ENCODE results near the gene ARHGAP19.

ARHGAP19 gene

DNA sequence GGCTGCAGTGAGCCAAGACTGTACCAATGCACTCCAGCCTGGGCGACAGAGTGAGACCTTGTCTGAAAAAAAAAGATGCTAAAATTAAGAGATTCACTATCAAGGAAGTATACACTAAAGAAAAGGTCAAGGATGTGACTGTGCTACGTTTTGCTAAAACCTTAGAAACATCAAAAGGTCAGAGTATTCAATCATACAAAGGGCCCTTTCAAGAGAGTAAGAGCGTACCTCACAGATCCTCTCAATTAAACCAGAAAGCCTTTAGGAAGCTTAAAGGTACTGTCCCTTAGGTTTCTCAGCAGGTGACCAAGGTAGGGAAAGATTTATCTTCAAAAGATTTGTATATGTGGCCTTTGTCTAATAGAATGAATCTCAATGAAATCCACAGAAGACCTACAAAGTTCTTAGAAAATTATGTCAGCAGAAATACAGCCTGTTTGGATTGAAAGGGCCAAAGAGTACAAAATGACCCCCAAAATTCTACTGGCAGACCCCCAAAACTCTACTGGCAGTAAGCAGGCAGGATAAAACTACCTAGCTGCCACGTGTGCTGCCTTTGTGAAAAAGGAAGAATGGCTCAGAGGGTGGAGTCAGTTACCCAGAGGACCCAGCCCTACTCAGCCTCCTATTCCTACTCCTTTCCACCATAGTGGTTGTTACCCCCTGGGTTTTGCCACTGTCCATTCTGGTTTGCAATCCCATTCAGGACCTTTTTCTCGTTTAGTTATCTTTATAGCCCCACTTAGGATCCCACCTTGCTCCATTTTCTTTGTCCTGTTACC lies 36.7 kb downstream of the ARHGAP19 start:
- no peak for TF ChIP-seq ZNF274 (IDR thresholded peaks at IDR 0.05; ENCODE audit: low read depth, low read length)

GRCh38 chr10:97254694-97255093 lies 37.7 kb downstream of the ARHGAP19 start:
- H3K4me3 ChIP-seq (ENCODE audit: low read length): no peak overlapping the region
- no peak for TF ChIP-seq ZNF274 (IDR thresholded peaks at IDR 0.05; ENCODE audit: low read depth, low read length)

More for the DNA sequence above, 36.7 kb downstream of the ARHGAP19 start:
- H3K4me3 ChIP-seq (ENCODE audit: low read length): no peak overlapping the region

DNA sequence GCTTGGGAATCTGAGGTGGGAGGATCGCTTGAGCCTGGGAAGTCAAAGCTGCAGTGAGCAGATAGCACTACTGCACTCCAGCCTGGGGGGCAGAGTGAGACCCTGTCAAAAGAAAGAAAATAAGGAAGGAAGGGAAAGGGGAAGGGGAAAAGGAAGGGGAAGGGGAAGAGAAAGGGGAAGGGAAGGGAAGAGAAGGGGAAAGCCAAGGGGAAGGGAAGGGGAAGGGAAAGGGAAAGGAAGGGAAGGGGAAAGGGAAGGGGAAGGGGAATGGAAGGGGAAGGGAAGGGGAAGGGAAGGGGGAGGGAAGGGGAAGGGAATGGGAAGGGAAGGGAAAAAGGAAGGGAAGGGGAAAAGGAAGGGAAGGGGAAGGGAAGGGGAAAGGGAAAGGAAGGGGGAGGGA lies 41.5 kb downstream of the ARHGAP19 start:
- no peak for TF ChIP-seq ZNF274 (IDR thresholded peaks at IDR 0.05; ENCODE audit: low read depth, low read length)
- H3K4me3 ChIP-seq (ENCODE audit: low read length): no peak overlapping the region

- H3K4me3 ChIP-seq (ENCODE audit: low read length): no peak overlapping the region
- TF ChIP-seq ZNF274 (IDR thresholded peaks at IDR 0.05; ENCODE audit: low read depth, low read length): no peak
These were observed 48.6 kb downstream of the ARHGAP19 start for GRCh38 chr10:97243836-97244235.

- H3K4me3 ChIP-seq (ENCODE audit: low read length): no peak overlapping the region
- TF ChIP-seq ZNF274 (IDR thresholded peaks at IDR 0.05; ENCODE audit: low read depth, low read length): no peak
These were observed 53.6 kb downstream of the ARHGAP19 start for GRCh38 chr10:97238855-97239254.

GRCh38 chr10:97235353-97235752 lies 57.1 kb downstream of the ARHGAP19 start:
- no peak for TF ChIP-seq ZNF274 (IDR thresholded peaks at IDR 0.05; ENCODE audit: low read depth, low read length)
- H3K4me3 ChIP-seq (ENCODE audit: low read length): no peak overlapping the region

- TF ChIP-seq ZNF274 (IDR thresholded peaks at IDR 0.05; ENCODE audit: low read depth, low read length): no peak
- no peak overlapping the region for H3K4me3 ChIP-seq (ENCODE audit: low read length)
These were observed 58.0 kb downstream of the ARHGAP19 start for GRCh38 chr10:97234400-97234799.

DNA sequence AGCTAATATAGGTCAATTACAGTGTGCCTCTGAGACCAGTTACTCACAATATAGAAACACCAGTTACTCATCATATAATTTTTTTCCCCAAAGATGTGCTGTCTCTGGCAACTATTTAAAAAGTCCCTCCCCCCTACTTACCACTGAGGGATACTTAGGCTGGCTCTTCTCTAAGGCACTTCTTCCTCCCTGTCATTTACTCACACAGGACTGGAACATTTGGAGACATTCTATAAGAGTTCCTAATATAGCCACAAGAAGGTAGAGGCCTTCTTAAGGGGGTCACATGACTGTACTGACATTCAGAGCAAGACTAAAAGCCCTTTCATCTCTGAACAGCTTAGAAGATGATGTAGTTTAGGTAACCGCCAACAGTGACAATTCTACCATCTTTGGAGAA lies 62.3 kb downstream of the ARHGAP19 start:
- no peak for TF ChIP-seq ZNF274 (IDR thresholded peaks at IDR 0.05; ENCODE audit: low read depth, low read length)
- H3K4me3 ChIP-seq (ENCODE audit: low read length): no peak overlapping the region

- no peak overlapping the region for H3K4me3 ChIP-seq (ENCODE audit: low read length)
- no peak for TF ChIP-seq ZNF274 (IDR thresholded peaks at IDR 0.05; ENCODE audit: low read depth, low read length)
These were observed 63.0 kb downstream of the ARHGAP19 start for GRCh38 chr10:97229322-97230015.

GRCh38 chr10:97228775-97229157 lies 63.7 kb downstream of the ARHGAP19 start:
- no peak overlapping the region for H3K4me3 ChIP-seq (ENCODE audit: low read length)
- TF ChIP-seq ZNF274 (IDR thresholded peaks at IDR 0.05; ENCODE audit: low read depth, low read length): no peak

GRCh38 chr10:97228130-97228774 lies 64.2 kb downstream of the ARHGAP19 start:
- no peak overlapping the region for H3K4me3 ChIP-seq (ENCODE audit: low read length)
- no peak for TF ChIP-seq ZNF274 (IDR thresholded peaks at IDR 0.05; ENCODE audit: low read depth, low read length)

DNA sequence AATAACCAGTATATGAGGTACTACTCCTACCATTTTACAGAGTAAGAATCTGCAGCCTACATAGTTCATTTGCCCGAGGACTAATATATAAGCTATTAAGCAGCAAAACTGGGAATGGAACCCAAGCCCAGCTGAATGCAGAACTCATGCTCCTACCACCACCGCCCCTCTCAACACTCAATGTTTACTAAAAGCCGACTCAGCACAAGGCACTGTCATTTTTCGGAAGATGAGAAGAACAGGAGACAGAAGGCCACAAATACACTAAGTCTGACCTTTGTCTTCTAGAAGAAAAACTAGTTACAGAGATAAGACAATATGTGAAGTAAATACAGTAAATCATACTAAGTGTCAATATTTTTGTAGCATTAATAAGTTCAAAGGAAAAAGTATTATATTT lies 66.0 kb downstream of the ARHGAP19 start:
- H3K4me3 ChIP-seq (ENCODE audit: low read length): no peak overlapping the region
- no peak for TF ChIP-seq ZNF274 (IDR thresholded peaks at IDR 0.05; ENCODE audit: low read depth, low read length)

DNA sequence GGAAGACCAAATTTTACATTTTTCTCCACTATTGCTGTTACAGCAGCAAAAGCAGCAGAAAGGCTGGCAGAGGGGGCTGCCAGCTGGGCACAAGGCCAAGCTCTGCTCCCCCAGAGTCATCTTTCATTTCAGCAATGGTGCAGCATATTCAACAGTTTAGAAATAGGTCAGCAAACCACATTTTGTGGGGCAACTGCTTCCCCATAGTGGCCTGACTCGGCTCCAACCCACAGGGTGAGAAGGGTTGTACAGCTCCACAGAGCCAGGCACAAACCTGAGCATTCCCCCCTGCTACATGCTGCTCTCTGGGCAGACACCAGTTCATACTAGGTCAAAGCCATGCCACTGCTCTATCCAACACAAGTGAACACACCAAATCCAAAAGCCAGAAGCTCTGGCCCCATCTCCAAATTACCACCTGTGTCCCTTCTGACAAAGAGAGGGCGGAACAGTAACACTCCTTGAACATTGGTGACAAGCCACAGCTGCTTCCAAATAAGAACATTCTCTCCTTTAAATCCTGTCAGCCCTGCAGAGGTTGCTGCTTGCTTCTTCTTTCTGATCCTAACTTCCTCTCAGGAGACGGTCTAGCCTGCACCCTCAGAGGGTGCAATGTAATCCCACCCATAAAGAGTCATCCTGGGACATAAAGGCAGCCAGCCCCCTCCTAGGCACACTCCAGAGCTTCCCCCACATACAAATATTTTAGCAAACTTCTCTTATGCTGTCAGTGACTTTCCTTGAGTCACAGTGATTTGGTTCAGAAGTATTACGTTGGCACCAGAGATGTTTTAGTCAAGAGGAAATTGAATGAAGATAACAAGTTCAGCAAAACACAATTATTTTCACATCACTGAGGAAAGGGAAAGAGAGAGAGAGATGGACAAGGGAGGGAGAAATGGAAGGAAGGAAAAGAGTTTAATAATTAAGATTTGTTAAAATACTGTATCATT lies 67.7 kb downstream of the ARHGAP19 start:
- no peak for TF ChIP-seq ZNF274 (IDR thresholded peaks at IDR 0.05; ENCODE audit: low read depth, low read length)
- H3K4me3 ChIP-seq (ENCODE audit: low read length): no peak overlapping the region

All from GM08714 (cell line).